Activated CD4-positive, alpha-beta T cell treated with anti-CD3 and anti-CD28 coated beads, Interleukin-2, Interleukin-6, amounts not matched to agents 100 ng/mL and 50 ng/mL, durations not matched to agents 16 hours and 8 hours (primary cell): ENCODE data around the gene DCTN5.
"Not testable (repeated sequence)": the region's sequence is repeated elsewhere in the genome, so short reads cannot be mapped to it uniquely, and the experiment has no call there.

ENCODE experiments used
- DNase-seq: peaks from one replicate; pipeline ENCODE4 v3.0.0-alpha.2; 2020

DCTN5 gene

GRCh38 chr16:23640931-23641765, at the start of gene DCTN5, which contains the start of gene PALB2:
Gene DCTN5, plus strand, starts transcription at chr16:23641466. Its CDS starts 77 bp downstream, at chr16:23641543.
Gene PALB2, minus strand, starts transcription at chr16:23641310. Its CDS starts 153 bp downstream, at chr16:23641157.
- DNase-seq, result peak; percentile 95

GRCh38 chr16:23594186-23594585, 47.1 kb upstream of the DCTN5 start:
- no peak for DNase-seq

GRCh38 chr16:23595246-23595950, 45.9 kb upstream of the DCTN5 start:
- no peak for DNase-seq

GRCh38 chr16:23595951-23596720, 45.1 kb upstream of the DCTN5 start, which contains the start of gene NDUFAB1:
Gene NDUFAB1, minus strand, starts transcription at chr16:23596316. Its CDS starts 26 bp downstream, at chr16:23596290.
- peak; percentile 96 for DNase-seq

GRCh38 chr16:23597003-23597756, 44.1 kb upstream of the DCTN5 start:
- peak; percentile 34 for DNase-seq

GRCh38 chr16:23607726-23608125, 33.5 kb upstream of the DCTN5 start:
- DNase-seq, result no peak

- DNase-seq, result no peak
Observed at GRCh38 chr16:23608194-23608593, 33.1 kb upstream of the DCTN5 start.

GRCh38 chr16:23609929-23610328, 31.3 kb upstream of the DCTN5 start:
- DNase-seq, result no peak

- DNase-seq, result not testable (repeated sequence)
Observed at GRCh38 chr16:23610905-23611304, 30.4 kb upstream of the DCTN5 start.

GRCh38 chr16:23611936-23612335, 29.3 kb upstream of the DCTN5 start:
- DNase-seq, result no peak

- no peak for DNase-seq
Observed at GRCh38 chr16:23615805-23616204, 25.5 kb upstream of the DCTN5 start.

GRCh38 chr16:23624092-23624491, 17.2 kb upstream of the DCTN5 start:
- DNase-seq, result no peak

- DNase-seq, result no peak
Observed at GRCh38 chr16:23629516-23629915, 11.8 kb upstream of the DCTN5 start.

- not testable (repeated sequence) for DNase-seq
Observed at GRCh38 chr16:23631874-23632273, 9.4 kb upstream of the DCTN5 start.

GRCh38 chr16:23634461-23635036, 6.7 kb upstream of the DCTN5 start:
- DNase-seq, result no peak

GRCh38 chr16:23635958-23636357, 5.3 kb upstream of the DCTN5 start:
- DNase-seq, result no peak

GRCh38 chr16:23640615-23640930, 693 bp upstream of the DCTN5 start:
- DNase-seq, result peak; percentile 16

GRCh38 chr16:23642246-23642774, 1.0 kb downstream of the DCTN5 start:
- no peak for DNase-seq

GRCh38 chr16:23650674-23651416, 9.6 kb downstream of the DCTN5 start:
- peak; percentile 38 for DNase-seq

- DNase-seq, result no peak
Observed at GRCh38 chr16:23651943-23652468, 10.7 kb downstream of the DCTN5 start.

GRCh38 chr16:23663918-23664317, 22.7 kb downstream of the DCTN5 start:
- DNase-seq, result peak; percentile 42
